H9 (cell line): ENCODE data around the gene ZNF584. TPM values are rescaled to one million over a fixed set of nuclear protein-coding genes. Genes with fewer than 3 reads are reported as not detected.

Source experiments
- DNase-seq: peaks from one replicate; pipeline ENCODE4 v3.0.0-alpha.2; 2017
- H2AFZ ChIP-seq: one replicate; pipeline ENCODE4 v1.6.1; 2013; ENCODE audit warnings: mild to moderate bottlenecking, low read length, control low read depth, moderate library complexity
- H2AK5ac ChIP-seq: 2 replicates; pipeline ENCODE4 v1.6.1; 2013; ENCODE audit warnings: low read length, control low read depth, mixed read lengths; ENCODE audit not compliant: insufficient read length
- H2BK120ac ChIP-seq: one replicate; pipeline ENCODE4 v1.6.1; 2013; ENCODE audit warnings: low read depth, mild to moderate bottlenecking, low read length, control low read depth, inconsistent platforms; ENCODE audit not compliant: poor library complexity, severe bottlenecking
- H2BK12ac ChIP-seq: 2 replicates; pipeline ENCODE4 v1.6.1; 2013; ENCODE audit warnings: low read length, control low read depth, mixed read lengths, low read depth; ENCODE audit not compliant: insufficient read length
- H2BK15ac ChIP-seq: 2 replicates; pipeline ENCODE4 v1.6.1; 2013; ENCODE audit warnings: low read depth, low read length, control low read depth
- H2BK20ac ChIP-seq: one replicate; pipeline ENCODE4 v1.6.1; 2013; ENCODE audit warnings: low read depth, mild to moderate bottlenecking, low read length, control low read depth, inconsistent platforms; ENCODE audit not compliant: poor library complexity, severe bottlenecking
- H2BK5ac ChIP-seq: 2 replicates; pipeline ENCODE4 v1.6.1; 2013; ENCODE audit warnings: low read length, control low read depth, mixed read lengths; ENCODE audit not compliant: insufficient read length
- H3K14ac ChIP-seq: 2 replicates; pipeline ENCODE4 v1.6.1; 2013; ENCODE audit warnings: low read length, control low read depth; ENCODE audit not compliant: insufficient read depth
- H3K18ac ChIP-seq: 2 replicates; pipeline ENCODE4 v1.6.1; 2013; ENCODE audit warnings: low read depth, mild to moderate bottlenecking, mixed read lengths, low read length, control low read depth; ENCODE audit not compliant: insufficient read length
- H3K23ac ChIP-seq: 2 replicates; pipeline ENCODE4 v1.6.1; 2013; ENCODE audit warnings: low read length, control low read depth, mixed read lengths, low read depth; ENCODE audit not compliant: insufficient read length
- H3K23me2 ChIP-seq: 2 replicates; pipeline ENCODE4 v1.6.1; 2013; ENCODE audit warnings: low read depth, mild to moderate bottlenecking, mixed read lengths, low read length, control low read depth; ENCODE audit not compliant: insufficient read length, poor library complexity, severe bottlenecking
- H3K27ac ChIP-seq: 2 replicates; pipeline ENCODE4 v1.5.1; 2013; ENCODE audit warnings: low read length, control low read depth, mixed read lengths, low read depth; ENCODE audit not compliant: insufficient read length
- H3K27me3 ChIP-seq: 2 replicates; pipeline ENCODE4 v1.6.1; 2013; ENCODE audit warnings: low read length, control low read depth, inconsistent platforms; ENCODE audit not compliant: insufficient read depth
- H3K4ac ChIP-seq: 2 replicates; pipeline ENCODE4 v1.6.1; 2013; ENCODE audit warnings: low read depth, mild to moderate bottlenecking, control low read depth, inconsistent platforms, low read length, moderate library complexity
- H3K4me1 ChIP-seq: 2 replicates; pipeline ENCODE4 v1.6.1; 2013; ENCODE audit warnings: low read length, control low read depth, inconsistent platforms; ENCODE audit not compliant: insufficient read depth
- H3K4me2 ChIP-seq: 2 replicates; pipeline ENCODE4 v1.6.1; 2013; ENCODE audit warnings: low read length, control low read depth, mixed read lengths; ENCODE audit not compliant: insufficient read length, insufficient read depth
- H3K56ac ChIP-seq: 2 replicates; pipeline ENCODE4 v1.6.1; 2013; ENCODE audit warnings: low read depth, mild to moderate bottlenecking, mixed read lengths, low read length, control low read depth; ENCODE audit not compliant: insufficient read length
- H3K79me1 ChIP-seq: 2 replicates; pipeline ENCODE4 v1.6.1; 2013; ENCODE audit warnings: low read depth, mild to moderate bottlenecking, moderate library complexity, low read length, control low read depth, inconsistent platforms; ENCODE audit not compliant: insufficient read depth, poor library complexity, severe bottlenecking
- H3K79me2 ChIP-seq: 2 replicates; pipeline ENCODE4 v1.6.1; 2013; ENCODE audit warnings: low read length, control low read depth, inconsistent platforms; ENCODE audit not compliant: insufficient read depth
- H3K9ac ChIP-seq: 2 replicates; pipeline ENCODE4 v1.6.1; 2013; ENCODE audit warnings: low read length, control low read depth, mixed read lengths; ENCODE audit not compliant: insufficient read length; ENCODE audit errors: extremely low read depth
- H3K9me3 ChIP-seq: one replicate; pipeline ENCODE4 v1.6.1; 2013; ENCODE audit warnings: low read depth, low read length, inconsistent platforms; ENCODE audit not compliant: control insufficient read depth
- H3T11ph ChIP-seq: one replicate; pipeline ENCODE4 v1.6.1; 2013; ENCODE audit warnings: mild to moderate bottlenecking, low read length, control low read depth, inconsistent platforms
- H4K20me1 ChIP-seq: one replicate; pipeline ENCODE4 v1.6.1; 2013; ENCODE audit not compliant: control insufficient read depth, insufficient read length, insufficient read depth
- H4K5ac ChIP-seq: 2 replicates; pipeline ENCODE4 v1.6.1; 2013; ENCODE audit warnings: low read depth, mild to moderate bottlenecking, mixed read lengths, low read length, control low read depth; ENCODE audit not compliant: insufficient read length
- H4K8ac ChIP-seq: replicated peaks from 2 replicates; pipeline ENCODE4 v1.6.1; 2013; ENCODE audit warnings: low read length, control low read depth, mixed read lengths, low read depth; ENCODE audit not compliant: insufficient read length
- H4K91ac ChIP-seq: 2 replicates; pipeline ENCODE4 v1.6.1; 2013; ENCODE audit warnings: low read depth, mild to moderate bottlenecking, moderate library complexity, mixed read lengths, low read length, control low read depth; ENCODE audit not compliant: insufficient read length
- H3K27ac Mint-ChIP-seq, 3 experiments: 2 replicates in 2 of 3; 3 replicates in 1 of 3; pipeline ENCODE4 v1.8.0; 2020 to 2021; ENCODE audit warnings: mixed read lengths in 3 of 3, mild to moderate bottlenecking in 1 of 3, moderate library complexity in 1 of 3
- H3K27me3 Mint-ChIP-seq: 2 replicates; pipeline ENCODE4 v1.8.0; 2021; ENCODE audit warnings: low read depth, mild to moderate bottlenecking, moderate library complexity, mixed read lengths
- H3K36me3 Mint-ChIP-seq, 3 experiments: 2 replicates in 2 of 3; 3 replicates in 1 of 3; pipeline ENCODE4 v1.8.0; 2020 to 2021; ENCODE audit warnings: low read depth in 3 of 3, mixed read lengths in 3 of 3; ENCODE audit not compliant: insufficient read depth in 1 of 3
- H3K4me1 Mint-ChIP-seq, 2 experiments: 2 replicates each; pipeline ENCODE4 v1.8.0; 2020; ENCODE audit warnings: mixed read lengths in 2 of 2
- H3K4me3 Mint-ChIP-seq, 2 experiments: 2 replicates in 1 of 2; 3 replicates in 1 of 2; pipeline ENCODE4 v1.8.0; 2020 to 2021; ENCODE audit warnings: mild to moderate bottlenecking in 2 of 2, mixed read lengths in 2 of 2, moderate library complexity in 1 of 2
- H3K9me3 Mint-ChIP-seq, 2 experiments: 2 replicates in 1 of 2; 3 replicates in 1 of 2; pipeline ENCODE4 v1.8.0; 2020; ENCODE audit warnings: mild to moderate bottlenecking in 2 of 2, mixed read lengths in 2 of 2, moderate library complexity in 1 of 2
- WGBS: extraction: QIAGEN DNeasy Blood & Tissue Kit; methylation state at CpG from one replicate; pipeline ENCODE4 v1.1.7; 2013; ENCODE audit warnings: missing lambda C conversion rate, low lambda C conversion rate, mixed read lengths; ENCODE audit not compliant: insufficient read length; ENCODE audit errors: extremely low coverage; 5-methylcytosine and 5-hydroxymethylcytosine counted together
- total RNA-seq: library from RNA; stranded (reverse); gene quantifications from 2 replicates; pipeline ENCODE4 v1.2.1, GENCODE V29; 2021
- TF ChIP-seq, protein P1 (sequence below): fragments of 200-600 bp; sonication (generic); conservative IDR thresholded peaks from 3 replicates; pipeline ENCODE4 v1.8.0; 2021; ENCODE audit warnings: antibody characterized with exemption, mild to moderate bottlenecking

ZNF584 gene
- total RNA-seq, 1 experiment from 2014 or later, result 7.4 TPM

DNA sequence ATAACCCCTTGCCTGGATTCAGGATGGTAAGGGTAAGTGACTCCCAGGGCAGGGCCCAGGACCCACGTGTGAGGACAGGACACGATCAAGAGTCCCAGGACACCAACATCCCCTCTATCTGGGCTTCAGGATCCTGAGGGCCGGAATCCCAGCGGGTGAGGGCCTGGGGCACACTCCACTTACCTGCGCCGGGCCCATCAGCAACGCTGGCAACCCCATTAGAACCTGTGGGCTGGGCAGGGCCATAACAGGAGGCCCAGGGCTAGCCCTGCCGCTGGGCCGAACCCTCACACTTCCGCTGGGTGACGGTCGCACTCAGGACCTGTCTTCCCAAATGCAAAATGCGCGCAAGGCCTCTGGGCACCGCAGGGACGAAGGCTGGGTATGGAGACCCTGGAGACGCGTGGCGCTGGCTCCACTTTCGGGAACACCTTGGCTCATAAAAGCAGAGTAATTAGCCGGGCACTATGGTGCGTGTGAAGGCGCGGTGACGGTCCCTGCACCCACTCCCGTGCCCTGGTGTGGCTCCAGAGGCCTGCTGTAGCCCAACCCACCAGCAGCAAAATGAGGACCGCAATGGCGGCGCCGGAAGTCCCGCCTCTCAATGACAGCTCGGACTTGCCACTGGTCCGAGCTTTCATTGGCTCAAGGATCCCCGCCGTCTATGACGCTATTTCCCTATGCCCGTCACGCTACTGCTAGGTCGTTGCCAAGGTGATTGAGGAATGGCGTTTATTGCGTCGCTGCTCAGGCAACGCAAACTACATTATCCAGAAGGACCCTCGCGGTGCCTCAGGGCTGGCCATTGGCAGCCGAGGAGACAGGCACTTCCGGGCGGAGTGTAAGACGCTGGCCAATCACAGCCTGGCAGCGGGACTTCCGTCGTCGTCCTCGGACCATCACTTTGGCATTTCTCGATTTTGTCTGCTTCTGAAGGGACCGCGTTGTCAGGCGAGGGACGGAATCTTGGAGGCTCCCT, 31.4 kb downstream of the ZNF584 start, which contains the start of gene ZNF132:
TSS of gene ZNF132 (minus strand) at position 578 of the 979 bp plus-strand sequence. CDS start at position 246, 332 bp downstream.
- Histone ChIP-seq H3K79me1 (no peaks in the 10 kb centered on the region), H3K18ac (peak within 1 kb of the TSS; percentile 9), H2BK12ac (no peak within 1 kb of the TSS), H2BK15ac (no peak within 1 kb of the TSS), H3K4ac (no peak within 1 kb of the TSS), H4K5ac (no peak within 1 kb of the TSS), H3K14ac (no peak within 1 kb of the TSS; the same call in 1 of the 2 replicates), H3K27ac (no peak within 1 kb of the TSS), H3K4me2 (peak within 1 kb of the TSS; percentile 70), H2BK120ac (no peak within 1 kb of the TSS), H3K4me1 (peaks cover 3% of the 10 kb centered on the region), H3K56ac (no peak within 1 kb of the TSS), H2BK20ac (no peak within 1 kb of the TSS), H3T11ph (no peak within 1 kb of the TSS), H2BK5ac (no peak within 1 kb of the TSS), H4K91ac (no peak within 1 kb of the TSS), H4K8ac (no peak within 1 kb of the TSS), H4K20me1 (no peaks in the 10 kb centered on the region), H3K23ac (no peak within 1 kb of the TSS), H2AK5ac (no peak within 1 kb of the TSS), H3K9me3 (peaks cover 12% of the 10 kb centered on the region), H3K9ac (peak within 1 kb of the TSS; percentile 52), H3K27me3 (no peaks in the 10 kb centered on the region; the same call in 1 of the 2 replicates), H2AFZ (no peak within 1 kb of the TSS), H3K23me2 (peaks cover 12% of the 10 kb centered on the region), H3K79me2 (no peaks in the 10 kb centered on the region)
- Mint-ChIP-seq H3K27me3 (peaks cover 49% of the 10 kb centered on the region), H3K36me3 (peaks cover 3 to 53% (median 49%) of the 10 kb centered on the region in 3 experiments), H3K4me1 (peaks cover 0 to 11% of the 10 kb centered on the region in 2 experiments; a peak in 2 of 4 replicates), H3K4me3 (peak within 1 kb of the TSS; percentile 48 to 87), H3K27ac (peak within 1 kb of the TSS in 1 of 3 experiments; percentile 68; a peak in 2 of 7 replicates), H3K9me3 (peaks cover 63 to 69% of the 10 kb centered on the region in 2 experiments)
- peak; percentile 74 for DNase-seq
- no CpG with 5 or more reads among the region's 59 CpGs for WGBS
- TF ChIP-seq, protein P1, sequence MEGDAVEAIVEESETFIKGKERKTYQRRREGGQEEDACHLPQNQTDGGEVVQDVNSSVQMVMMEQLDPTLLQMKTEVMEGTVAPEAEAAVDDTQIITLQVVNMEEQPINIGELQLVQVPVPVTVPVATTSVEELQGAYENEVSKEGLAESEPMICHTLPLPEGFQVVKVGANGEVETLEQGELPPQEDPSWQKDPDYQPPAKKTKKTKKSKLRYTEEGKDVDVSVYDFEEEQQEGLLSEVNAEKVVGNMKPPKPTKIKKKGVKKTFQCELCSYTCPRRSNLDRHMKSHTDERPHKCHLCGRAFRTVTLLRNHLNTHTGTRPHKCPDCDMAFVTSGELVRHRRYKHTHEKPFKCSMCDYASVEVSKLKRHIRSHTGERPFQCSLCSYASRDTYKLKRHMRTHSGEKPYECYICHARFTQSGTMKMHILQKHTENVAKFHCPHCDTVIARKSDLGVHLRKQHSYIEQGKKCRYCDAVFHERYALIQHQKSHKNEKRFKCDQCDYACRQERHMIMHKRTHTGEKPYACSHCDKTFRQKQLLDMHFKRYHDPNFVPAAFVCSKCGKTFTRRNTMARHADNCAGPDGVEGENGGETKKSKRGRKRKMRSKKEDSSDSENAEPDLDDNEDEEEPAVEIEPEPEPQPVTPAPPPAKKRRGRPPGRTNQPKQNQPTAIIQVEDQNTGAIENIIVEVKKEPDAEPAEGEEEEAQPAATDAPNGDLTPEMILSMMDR, result no peak
